Measurements from ENCODE around the gene TRIM75. TPM values are rescaled to one million over a fixed set of nuclear protein-coding genes. Genes with fewer than 3 reads are reported as not detected.

Gene TRIM75
- total RNA-seq, 4 donors from 2014 or later = not detected

- no peak for TF ChIP-seq CTCF (IDR thresholded peaks at IDR 0.05; ENCODE audit: low read depth)
These were observed 1.9 kb downstream of the TRIM75 start for GRCh38 chr4:165055601-165056000.

DNA sequence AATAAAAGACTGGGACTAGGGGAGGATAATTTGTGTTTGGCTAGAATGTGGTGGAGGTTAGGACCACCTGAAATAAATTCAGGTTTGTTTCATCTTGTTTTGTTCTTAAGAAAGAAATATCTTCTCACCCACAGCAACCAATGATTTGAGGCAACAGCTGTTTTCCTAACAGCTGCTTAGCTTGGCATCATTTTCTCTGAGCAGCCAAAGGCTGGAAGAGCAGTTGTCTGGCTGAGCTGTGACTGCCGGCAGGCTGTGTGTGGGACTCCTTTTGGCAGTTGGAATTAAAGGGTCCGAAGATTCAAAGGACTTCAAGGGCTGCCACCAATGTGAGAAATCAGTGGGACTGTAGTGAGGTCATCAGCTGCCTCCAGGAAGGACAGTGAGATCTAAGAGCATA, 5.0 kb downstream of the TRIM75 start:
- TF ChIP-seq CTCF (IDR thresholded peaks at IDR 0.05; ENCODE audit: low read depth) = no peak

GRCh38 chr4:165059386-165059785, 5.7 kb downstream of the TRIM75 start:
- TF ChIP-seq CTCF (IDR thresholded peaks at IDR 0.05; ENCODE audit: low read depth) = no peak

DNA sequence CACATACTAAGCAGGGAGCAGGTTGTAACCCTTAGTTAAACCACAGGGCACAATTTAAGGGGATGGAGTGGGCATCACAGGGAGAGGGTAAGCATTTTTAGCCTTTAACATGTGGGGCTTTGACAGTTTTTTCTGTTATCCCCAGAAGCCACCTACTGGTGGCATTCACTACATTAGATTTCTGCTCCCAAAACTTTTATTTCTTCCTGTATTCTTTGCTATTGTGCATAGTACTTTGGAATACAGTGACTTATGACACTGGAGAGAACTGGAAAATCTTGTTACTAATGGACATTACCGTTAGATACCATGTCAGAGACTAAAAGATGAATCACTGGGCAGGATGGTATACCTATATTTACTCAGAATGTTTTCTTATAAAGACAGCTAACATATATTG, 7.3 kb downstream of the TRIM75 start:
- no peak for TF ChIP-seq CTCF (IDR thresholded peaks at IDR 0.05; ENCODE audit: low read depth)

GRCh38 chr4:165070560-165070959, 16.9 kb downstream of the TRIM75 start:
- TF ChIP-seq CTCF (IDR thresholded peaks at IDR 0.05; ENCODE audit: low read depth) = no peak

DNA sequence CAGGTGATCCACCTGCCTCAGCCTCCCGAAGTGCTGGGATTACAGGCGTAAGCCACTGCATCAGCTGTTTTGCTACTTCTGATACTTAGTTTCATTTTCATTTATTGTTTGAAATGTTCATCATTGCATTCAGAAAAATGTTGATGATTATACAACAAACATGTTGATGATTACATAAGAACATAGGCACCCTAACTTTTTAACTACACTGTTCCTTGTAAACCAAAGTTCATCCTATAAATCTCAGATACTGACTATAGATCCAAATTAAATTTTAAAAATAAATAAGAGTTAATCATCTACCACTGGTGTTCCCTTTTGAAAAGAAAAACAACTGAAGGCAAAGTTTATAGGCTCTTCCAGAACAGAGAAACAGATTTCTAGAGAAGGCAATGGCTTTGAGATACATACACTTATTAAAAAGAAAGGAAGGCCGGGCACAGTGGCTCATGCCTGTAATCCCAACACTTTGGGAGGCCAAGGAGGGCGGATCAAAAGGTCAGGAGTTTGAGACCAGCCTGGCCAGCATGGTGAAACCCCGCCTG, 23.4 kb downstream of the TRIM75 start:
- no peak for TF ChIP-seq CTCF (IDR thresholded peaks at IDR 0.05; ENCODE audit: low read depth)

- TF ChIP-seq CTCF (IDR thresholded peaks at IDR 0.05; ENCODE audit: low read depth) = no peak
These were observed 25.8 kb downstream of the TRIM75 start for GRCh38 chr4:165079476-165079875.

Measured in subcutaneous adipose tissue (tissue), 4 donors.